Mammary epithelial cell (primary cell): ENCODE measurements around the gene SLC6A11.

ENCODE experiments used
- EZH2 ChIP-seq: IDR thresholded peaks from 2 replicates; pipeline ENCODE4 v1.6.1; 2012; ENCODE audit warnings: low read length, inconsistent platforms, borderline replicate concordance
- TF ChIP-seq, protein P1 (sequence below), 2 donors: IDR thresholded peaks in 1 of 2; conservative IDR thresholded peaks in 1 of 2; 2 replicates each; pipeline ENCODE4 v1.5.1; 2011 to 2012; ENCODE audit warnings: inconsistent platforms in 2 of 2, low read length in 2 of 2, mild to moderate bottlenecking in 2 of 2, control low read depth in 1 of 2, low read depth in 1 of 2; ENCODE audit not compliant: insufficient read depth in 1 of 2; ENCODE audit errors: extremely low read depth in 1 of 2

- TF ChIP-seq, protein P1, sequence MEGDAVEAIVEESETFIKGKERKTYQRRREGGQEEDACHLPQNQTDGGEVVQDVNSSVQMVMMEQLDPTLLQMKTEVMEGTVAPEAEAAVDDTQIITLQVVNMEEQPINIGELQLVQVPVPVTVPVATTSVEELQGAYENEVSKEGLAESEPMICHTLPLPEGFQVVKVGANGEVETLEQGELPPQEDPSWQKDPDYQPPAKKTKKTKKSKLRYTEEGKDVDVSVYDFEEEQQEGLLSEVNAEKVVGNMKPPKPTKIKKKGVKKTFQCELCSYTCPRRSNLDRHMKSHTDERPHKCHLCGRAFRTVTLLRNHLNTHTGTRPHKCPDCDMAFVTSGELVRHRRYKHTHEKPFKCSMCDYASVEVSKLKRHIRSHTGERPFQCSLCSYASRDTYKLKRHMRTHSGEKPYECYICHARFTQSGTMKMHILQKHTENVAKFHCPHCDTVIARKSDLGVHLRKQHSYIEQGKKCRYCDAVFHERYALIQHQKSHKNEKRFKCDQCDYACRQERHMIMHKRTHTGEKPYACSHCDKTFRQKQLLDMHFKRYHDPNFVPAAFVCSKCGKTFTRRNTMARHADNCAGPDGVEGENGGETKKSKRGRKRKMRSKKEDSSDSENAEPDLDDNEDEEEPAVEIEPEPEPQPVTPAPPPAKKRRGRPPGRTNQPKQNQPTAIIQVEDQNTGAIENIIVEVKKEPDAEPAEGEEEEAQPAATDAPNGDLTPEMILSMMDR (conservative IDR thresholded peaks at IDR 0.05 in 1 of 2, IDR thresholded peaks at IDR 0.05 in 1 of 2; ENCODE audit: extremely low read depth in 1 of 2, insufficient read depth in 1 of 2, low read depth in 1 of 2, low read length in 2 of 2) = no peak
- TF ChIP-seq EZH2 = no peak
Observed at GRCh38 chr3:10910367-10910766, 94.3 kb downstream of the SLC6A11 start.
